Endodermal cell (in vitro differentiated cells): ENCODE results near the gene ELL2. TPM values are rescaled to one million over a fixed set of nuclear protein-coding genes. Genes with fewer than 3 reads are reported as not detected.

ENCODE experiments used
- DNase-seq: peaks from one replicate; pipeline ENCODE4 v3.0.0-alpha.2; 2017
- H3K27ac ChIP-seq: 2 replicates; pipeline ENCODE4 v1.5.1; 2013; ENCODE audit warnings: mild to moderate bottlenecking, low read depth, low read length, moderate library complexity
- H3K27me3 ChIP-seq: 2 replicates; pipeline ENCODE4 v1.6.1; 2013; ENCODE audit warnings: mild to moderate bottlenecking, low read length, moderate library complexity; ENCODE audit not compliant: insufficient read depth, control insufficient read depth, poor library complexity, severe bottlenecking
- H3K36me3 ChIP-seq: 2 replicates; pipeline ENCODE4 v1.7.0; 2013; ENCODE audit warnings: mild to moderate bottlenecking, low read length, moderate library complexity; ENCODE audit not compliant: control insufficient read depth, insufficient read depth
- H3K4me1 ChIP-seq: one replicate; pipeline ENCODE4 v1.7.0; 2013; ENCODE audit warnings: low read length; ENCODE audit not compliant: control insufficient read depth, insufficient read depth
- H3K4me3 ChIP-seq: 2 replicates; pipeline ENCODE4 v1.5.1; 2013; ENCODE audit warnings: mild to moderate bottlenecking, low read length, moderate library complexity
- H3K9ac ChIP-seq: 2 replicates; pipeline ENCODE4 v1.6.1; 2013; ENCODE audit warnings: mild to moderate bottlenecking, low read length, moderate library complexity; ENCODE audit not compliant: poor library complexity, severe bottlenecking; ENCODE audit errors: extremely low read depth
- H3K9me3 ChIP-seq: 2 replicates; pipeline ENCODE4 v1.6.1; 2013; ENCODE audit warnings: mild to moderate bottlenecking, low read length, moderate library complexity; ENCODE audit not compliant: control insufficient read depth
- H3K27ac Mint-ChIP-seq: 2 replicates; pipeline ENCODE4 v1.8.0; 2020; ENCODE audit warnings: mixed read lengths
- H3K27me3 Mint-ChIP-seq: 2 replicates; pipeline ENCODE4 v1.8.0; 2021; ENCODE audit warnings: mild to moderate bottlenecking, mixed read lengths; ENCODE audit not compliant: insufficient read depth
- H3K36me3 Mint-ChIP-seq: 2 replicates; pipeline ENCODE4 v1.8.0; 2020; ENCODE audit warnings: low read depth, mixed read lengths
- H3K4me1 Mint-ChIP-seq: 2 replicates; pipeline ENCODE4 v1.8.0; 2020; ENCODE audit warnings: mixed read lengths
- H3K4me3 Mint-ChIP-seq: 2 replicates; pipeline ENCODE4 v1.8.0; 2020; ENCODE audit warnings: mild to moderate bottlenecking, moderate library complexity, mixed read lengths
- H3K9me3 Mint-ChIP-seq: 2 replicates; pipeline ENCODE4 v1.8.0; 2020; ENCODE audit warnings: mild to moderate bottlenecking, mixed read lengths
- WGBS, 2 experiments: methylation state at CpG; one replicate each; pipeline versions ENCODE4 v1.1.5 to v1.1.7; 2013; ENCODE audit warnings: missing lambda C conversion rate in 2 of 2, mixed read lengths in 1 of 2; ENCODE audit not compliant: insufficient coverage in 1 of 2, insufficient read length in 1 of 2; 5-methylcytosine and 5-hydroxymethylcytosine counted together
- total RNA-seq, 2 donors: library from RNA; stranded (reverse); fragmentation: NEBNext Ultra II Directional in 1 of 2; extraction: Animal tissue kit (Norgen Biotek cat#: 25700) in 1 of 2; gene quantifications; 2 replicates in 1 of 2; 3 replicates in 1 of 2; pipeline ENCODE4 v1.2.1, GENCODE V29; 2021
- TF ChIP-seq, protein P1 (sequence below): fragments of 200-600 bp; sonication (generic); conservative IDR thresholded peaks from 2 replicates; pipeline ENCODE4 v1.5.0; 2021; ENCODE audit warnings: antibody characterized with exemption, mild to moderate bottlenecking

The ELL2 gene
- total RNA-seq, 2 donors from 2014 or later = 28.6 to 44.1 TPM

- no peaks in the 10 kb centered on the region for H3K27me3 ChIP-seq
- H3K9me3 Mint-ChIP-seq = no peaks in the 10 kb centered on the region
- peak overlapping the region; percentile 89 for H3K27ac Mint-ChIP-seq
- no peak overlapping the region for H3K27ac ChIP-seq
- H3K36me3 ChIP-seq = peaks cover 49% of the 10 kb centered on the region
- TF ChIP-seq, protein P1, sequence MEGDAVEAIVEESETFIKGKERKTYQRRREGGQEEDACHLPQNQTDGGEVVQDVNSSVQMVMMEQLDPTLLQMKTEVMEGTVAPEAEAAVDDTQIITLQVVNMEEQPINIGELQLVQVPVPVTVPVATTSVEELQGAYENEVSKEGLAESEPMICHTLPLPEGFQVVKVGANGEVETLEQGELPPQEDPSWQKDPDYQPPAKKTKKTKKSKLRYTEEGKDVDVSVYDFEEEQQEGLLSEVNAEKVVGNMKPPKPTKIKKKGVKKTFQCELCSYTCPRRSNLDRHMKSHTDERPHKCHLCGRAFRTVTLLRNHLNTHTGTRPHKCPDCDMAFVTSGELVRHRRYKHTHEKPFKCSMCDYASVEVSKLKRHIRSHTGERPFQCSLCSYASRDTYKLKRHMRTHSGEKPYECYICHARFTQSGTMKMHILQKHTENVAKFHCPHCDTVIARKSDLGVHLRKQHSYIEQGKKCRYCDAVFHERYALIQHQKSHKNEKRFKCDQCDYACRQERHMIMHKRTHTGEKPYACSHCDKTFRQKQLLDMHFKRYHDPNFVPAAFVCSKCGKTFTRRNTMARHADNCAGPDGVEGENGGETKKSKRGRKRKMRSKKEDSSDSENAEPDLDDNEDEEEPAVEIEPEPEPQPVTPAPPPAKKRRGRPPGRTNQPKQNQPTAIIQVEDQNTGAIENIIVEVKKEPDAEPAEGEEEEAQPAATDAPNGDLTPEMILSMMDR = no peak
- H3K9me3 ChIP-seq = no peaks in the 10 kb centered on the region
- peaks cover 2% of the 10 kb centered on the region for H3K36me3 Mint-ChIP-seq
- 58 to 60% methylated on average over 1 to 3 of the region's 3 CpGs for WGBS, 2 experiments
- peak; percentile 59 for DNase-seq
- H3K9ac ChIP-seq = no peak overlapping the region
- H3K4me1 ChIP-seq = peaks cover 12% of the 10 kb centered on the region
- peaks cover 40% of the 10 kb centered on the region for H3K4me1 Mint-ChIP-seq
- H3K27me3 Mint-ChIP-seq = no peaks in the 10 kb centered on the region
- peak overlapping the region; percentile 28 for H3K4me3 Mint-ChIP-seq
- H3K4me3 ChIP-seq = peak overlapping the region; percentile 38
Measured at GRCh38 chr5:95940758-95941682, 20.6 kb downstream of the ELL2 start.

- Mint-ChIP-seq H3K27ac (no peak overlapping the region), H3K9me3 (no peaks in the 10 kb centered on the region), H3K4me3 (no peak overlapping the region), H3K27me3 (no peaks in the 10 kb centered on the region), H3K4me1 (peaks cover 36% of the 10 kb centered on the region), H3K36me3 (peaks cover 2% of the 10 kb centered on the region)
- no peak overlapping the region for H3K9ac ChIP-seq
- H3K4me1 ChIP-seq = peaks cover 7% of the 10 kb centered on the region
- no peaks in the 10 kb centered on the region for H3K9me3 ChIP-seq
- DNase-seq = no peak
- H3K4me3 ChIP-seq = no peak overlapping the region
- no peak overlapping the region for H3K27ac ChIP-seq
- H3K27me3 ChIP-seq = no peaks in the 10 kb centered on the region
- H3K36me3 ChIP-seq = peaks cover 46% of the 10 kb centered on the region
- TF ChIP-seq, protein P1 = no peak
- 100% methylated on average over 1 of the region's 1 CpG for WGBS, 2 experiments
Measured at GRCh38 chr5:95939465-95939864, 22.2 kb downstream of the ELL2 start.

GRCh38 chr5:95938766-95939165, 22.9 kb downstream of the ELL2 start:
- Histone ChIP-seq H3K27me3 (no peaks in the 10 kb centered on the region), H3K36me3 (peaks cover 40% of the 10 kb centered on the region), H3K4me3 (no peak overlapping the region), H3K9me3 (no peaks in the 10 kb centered on the region), H3K9ac (no peak overlapping the region), H3K27ac (no peak overlapping the region), H3K4me1 (peaks cover 7% of the 10 kb centered on the region)
- TF ChIP-seq, protein P1 = no peak
- Mint-ChIP-seq H3K4me1 (peaks cover 39% of the 10 kb centered on the region), H3K4me3 (no peak overlapping the region), H3K27ac (no peak overlapping the region), H3K27me3 (no peaks in the 10 kb centered on the region), H3K9me3 (no peaks in the 10 kb centered on the region), H3K36me3 (peaks cover 2% of the 10 kb centered on the region)
- WGBS, 2 experiments = 100% methylated on average over 1 of the region's 1 CpG; no CpG with 5 or more reads in 1 of the 2 experiments
- no peak for DNase-seq
